ENCODE data around the gene OCIAD2.
A peak's percentile ranks its signal among the peaks of the same experiment; 100 is the strongest.
"Not testable (repeated sequence)": the region's sequence is repeated elsewhere in the genome, so short reads cannot be mapped to it uniquely, and the experiment has no call there.

OCIAD2 gene

GRCh38 chr4:48906206-48907173 is at the start of gene OCIAD2:
TSS of gene OCIAD2 (minus strand) at chr4:48906774. CDS start at chr4:48904549, 2,225 bp downstream.
- peak; percentile 66 to 68 for DNase-seq

GRCh38 chr4:48954314-48954713 is 47.7 kb upstream of the OCIAD2 start:
- no peak for DNase-seq

- DNase-seq = no peak
Measured at GRCh38 chr4:48949518-48950219, 43.1 kb upstream of the OCIAD2 start.

- DNase-seq = no peak
Measured at GRCh38 chr4:48949086-48949485, 42.5 kb upstream of the OCIAD2 start.

- no peak for DNase-seq
Measured at GRCh38 chr4:48947731-48948130, 41.2 kb upstream of the OCIAD2 start.

- no peak for DNase-seq
Measured at GRCh38 chr4:48945981-48946380, 39.4 kb upstream of the OCIAD2 start.

- DNase-seq = peak; percentile 57 to 62
Measured at GRCh38 chr4:48944756-48945241, 38.2 kb upstream of the OCIAD2 start.

GRCh38 chr4:48944252-48944651 is 37.7 kb upstream of the OCIAD2 start:
- no peak for DNase-seq

- DNase-seq = no peak
Measured at GRCh38 chr4:48943387-48943786, 36.8 kb upstream of the OCIAD2 start.

- no peak for DNase-seq
Measured at GRCh38 chr4:48939785-48940184, 33.2 kb upstream of the OCIAD2 start.

- no peak for DNase-seq
Measured at GRCh38 chr4:48938831-48939230, 32.3 kb upstream of the OCIAD2 start.

GRCh38 chr4:48937033-48937432 is 30.5 kb upstream of the OCIAD2 start:
- DNase-seq = no peak

GRCh38 chr4:48931459-48931858 is 24.9 kb upstream of the OCIAD2 start:
- DNase-seq = no peak

GRCh38 chr4:48930654-48931053 is 24.1 kb upstream of the OCIAD2 start:
- DNase-seq = no peak

- DNase-seq = no peak
Measured at GRCh38 chr4:48924416-48924815, 17.8 kb upstream of the OCIAD2 start.

GRCh38 chr4:48923065-48923464 is 16.5 kb upstream of the OCIAD2 start:
- not testable (repeated sequence) for DNase-seq

GRCh38 chr4:48914311-48914710 is 7.7 kb upstream of the OCIAD2 start:
- DNase-seq = no peak

GRCh38 chr4:48913346-48913745 is 6.8 kb upstream of the OCIAD2 start:
- DNase-seq = no peak

- no peak for DNase-seq
Measured at GRCh38 chr4:48912349-48912748, 5.8 kb upstream of the OCIAD2 start.

GRCh38 chr4:48910511-48910910 is 3.9 kb upstream of the OCIAD2 start:
- DNase-seq = no peak

- DNase-seq = peak; percentile 47 to 54
Measured at GRCh38 chr4:48909697-48910096, 3.1 kb upstream of the OCIAD2 start.

GRCh38 chr4:48908687-48909086 is 2.1 kb upstream of the OCIAD2 start:
- no peak for DNase-seq

- DNase-seq = no peak
Measured at GRCh38 chr4:48907706-48908477, 1.3 kb upstream of the OCIAD2 start.
